ENCODE measurements around the gene NTM.
"Not testable (repeated sequence)": the region's sequence is repeated elsewhere in the genome, so short reads cannot be mapped to it uniquely, and the experiment has no call there.

Gene NTM

GRCh38 chr11:132062031-132062430, 691.6 kb downstream of the NTM start:
- Mint-ChIP-seq H3K27me3 (ENCODE audit: low read depth) (no peaks in the 10 kb centered on the region), H3K27ac (no peak overlapping the region), H3K4me3 (no peak overlapping the region), H3K4me1 (ENCODE audit: low read depth) (no peaks in the 10 kb centered on the region), H3K9me3 (peaks cover 3% of the 10 kb centered on the region), H3K36me3 (ENCODE audit: low read depth) (no peaks in the 10 kb centered on the region)
- no peak for DNase-seq (ENCODE audit: low spot score)

DNA sequence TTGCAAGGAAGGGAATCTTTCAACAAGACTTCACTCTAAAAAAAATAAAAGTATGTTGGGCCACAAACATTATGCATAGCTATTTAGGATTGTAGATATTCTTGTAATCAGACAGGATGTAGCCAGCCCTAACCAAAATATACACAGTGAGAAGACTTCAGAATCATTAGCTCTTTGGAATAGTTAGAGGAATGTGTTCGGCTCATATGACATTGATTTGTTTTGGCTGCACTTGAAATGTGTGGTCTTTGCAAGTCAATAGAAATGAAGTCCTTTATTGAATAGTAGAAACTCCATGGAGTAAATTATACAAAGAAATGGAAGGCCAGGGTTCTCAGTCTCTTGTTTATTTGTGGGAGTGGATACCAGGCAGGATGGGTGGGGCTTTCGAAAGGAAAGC, 692.1 kb downstream of the NTM start:
- Mint-ChIP-seq H3K4me3 (no peak overlapping the region), H3K36me3 (ENCODE audit: low read depth) (no peaks in the 10 kb centered on the region), H3K27ac (no peak overlapping the region), H3K9me3 (peaks cover 3% of the 10 kb centered on the region), H3K4me1 (ENCODE audit: low read depth) (no peaks in the 10 kb centered on the region), H3K27me3 (ENCODE audit: low read depth) (no peaks in the 10 kb centered on the region)
- no peak for DNase-seq (ENCODE audit: low spot score)

GRCh38 chr11:132064987-132065620, 694.7 kb downstream of the NTM start:
- Mint-ChIP-seq H3K36me3 (ENCODE audit: low read depth) (no peaks in the 10 kb centered on the region), H3K27me3 (ENCODE audit: low read depth) (no peaks in the 10 kb centered on the region), H3K4me3 (no peak overlapping the region), H3K27ac (no peak overlapping the region), H3K9me3 (peaks cover 12% of the 10 kb centered on the region), H3K4me1 (ENCODE audit: low read depth) (no peaks in the 10 kb centered on the region)
- DNase-seq (ENCODE audit: low spot score) = no peak

GRCh38 chr11:132068556-132068955, 698.1 kb downstream of the NTM start:
- H3K4me3 Mint-ChIP-seq = no peak overlapping the region
- no peaks in the 10 kb centered on the region for H3K27me3 Mint-ChIP-seq (ENCODE audit: low read depth)
- no peaks in the 10 kb centered on the region for H3K36me3 Mint-ChIP-seq (ENCODE audit: low read depth)
- H3K27ac Mint-ChIP-seq = no peak overlapping the region
- DNase-seq (ENCODE audit: low spot score) = no peak
- peaks cover 28% of the 10 kb centered on the region for H3K9me3 Mint-ChIP-seq
- no peaks in the 10 kb centered on the region for H3K4me1 Mint-ChIP-seq (ENCODE audit: low read depth)

DNA sequence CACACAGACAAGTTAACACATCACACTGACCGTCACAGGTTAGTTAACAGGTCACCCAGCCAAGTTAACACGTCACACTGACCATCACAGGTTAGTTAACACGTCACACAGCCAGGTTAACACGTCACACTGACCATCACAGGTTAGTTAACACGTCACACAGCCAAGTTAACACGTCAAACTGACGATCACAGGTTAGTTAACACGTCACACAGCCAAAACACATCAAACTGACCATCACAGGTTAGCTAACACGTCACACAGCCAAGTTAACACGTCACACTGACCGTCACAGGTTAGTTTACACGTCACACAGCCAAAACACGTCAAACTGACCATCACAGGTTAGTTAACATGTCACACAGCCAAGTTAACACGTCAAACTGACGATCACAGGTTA, 699.2 kb downstream of the NTM start:
- not testable (repeated sequence) for H3K36me3 Mint-ChIP-seq (ENCODE audit: low read depth); H3K27ac Mint-ChIP-seq; H3K4me3 Mint-ChIP-seq; H3K27me3 Mint-ChIP-seq (ENCODE audit: low read depth); H3K4me1 Mint-ChIP-seq (ENCODE audit: low read depth); DNase-seq (ENCODE audit: low spot score)
- H3K9me3 Mint-ChIP-seq = peaks cover 28% of the 10 kb centered on the region

DNA sequence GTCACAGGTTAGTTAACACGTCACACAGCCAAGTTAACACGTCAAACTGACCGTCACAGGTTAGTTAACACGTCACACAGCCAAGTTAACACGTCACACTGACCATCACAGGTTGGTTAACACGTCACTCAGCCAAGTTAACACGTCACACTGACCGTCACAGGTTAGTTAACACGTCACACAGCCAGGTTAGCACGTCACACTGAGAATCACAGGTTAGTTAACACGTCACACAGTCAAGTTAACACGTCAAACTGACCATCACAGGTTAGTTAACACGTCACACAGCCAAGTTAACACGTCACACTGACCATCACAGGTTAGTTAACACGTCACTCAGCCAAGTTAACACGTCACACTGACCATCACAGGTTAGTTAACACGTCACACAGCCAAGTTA, 700.5 kb downstream of the NTM start:
- H3K36me3 Mint-ChIP-seq (ENCODE audit: low read depth); DNase-seq (ENCODE audit: low spot score); H3K4me1 Mint-ChIP-seq (ENCODE audit: low read depth); H3K27me3 Mint-ChIP-seq (ENCODE audit: low read depth); H3K27ac Mint-ChIP-seq; H3K4me3 Mint-ChIP-seq: not testable (repeated sequence)
- H3K9me3 Mint-ChIP-seq = peaks cover 28% of the 10 kb centered on the region

- Mint-ChIP-seq H3K36me3 (ENCODE audit: low read depth) (no peaks in the 10 kb centered on the region), H3K4me1 (ENCODE audit: low read depth) (no peaks in the 10 kb centered on the region), H3K9me3 (peaks cover 25% of the 10 kb centered on the region), H3K27me3 (ENCODE audit: low read depth) (no peaks in the 10 kb centered on the region), H3K4me3 (no peak overlapping the region), H3K27ac (no peak overlapping the region)
- no peak for DNase-seq (ENCODE audit: low spot score)
Observed at GRCh38 chr11:132072044-132072857, 701.8 kb downstream of the NTM start.

DNA sequence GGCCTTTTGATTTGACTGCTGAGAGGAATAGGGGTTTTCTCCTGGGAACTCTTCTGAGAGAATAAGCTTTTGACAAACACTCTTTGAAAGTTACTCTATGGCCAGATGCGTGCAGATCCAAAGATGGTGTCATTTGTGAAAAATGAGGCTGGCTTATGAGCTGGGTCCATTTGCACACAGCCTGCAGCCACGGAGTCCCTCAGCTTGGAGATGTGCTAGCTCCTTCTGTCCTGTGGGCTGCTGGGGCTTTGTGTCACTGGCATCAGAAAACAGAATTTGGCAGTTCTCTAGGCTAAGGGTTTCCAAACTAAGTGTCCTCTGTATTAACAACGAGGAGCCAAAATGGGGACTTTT, 702.4 kb downstream of the NTM start:
- no peak overlapping the region for H3K27ac Mint-ChIP-seq
- H3K4me1 Mint-ChIP-seq (ENCODE audit: low read depth) = no peaks in the 10 kb centered on the region
- peaks cover 23% of the 10 kb centered on the region for H3K9me3 Mint-ChIP-seq
- H3K27me3 Mint-ChIP-seq (ENCODE audit: low read depth) = no peaks in the 10 kb centered on the region
- H3K4me3 Mint-ChIP-seq = no peak overlapping the region
- no peaks in the 10 kb centered on the region for H3K36me3 Mint-ChIP-seq (ENCODE audit: low read depth)
- no peak for DNase-seq (ENCODE audit: low spot score)

GRCh38 chr11:132073787-132074186, 703.4 kb downstream of the NTM start:
- Mint-ChIP-seq H3K36me3 (ENCODE audit: low read depth) (no peaks in the 10 kb centered on the region), H3K9me3 (peaks cover 16% of the 10 kb centered on the region), H3K4me3 (no peak overlapping the region), H3K27me3 (ENCODE audit: low read depth) (no peaks in the 10 kb centered on the region), H3K4me1 (ENCODE audit: low read depth) (no peaks in the 10 kb centered on the region), H3K27ac (no peak overlapping the region)
- DNase-seq (ENCODE audit: low spot score) = no peak

DNA sequence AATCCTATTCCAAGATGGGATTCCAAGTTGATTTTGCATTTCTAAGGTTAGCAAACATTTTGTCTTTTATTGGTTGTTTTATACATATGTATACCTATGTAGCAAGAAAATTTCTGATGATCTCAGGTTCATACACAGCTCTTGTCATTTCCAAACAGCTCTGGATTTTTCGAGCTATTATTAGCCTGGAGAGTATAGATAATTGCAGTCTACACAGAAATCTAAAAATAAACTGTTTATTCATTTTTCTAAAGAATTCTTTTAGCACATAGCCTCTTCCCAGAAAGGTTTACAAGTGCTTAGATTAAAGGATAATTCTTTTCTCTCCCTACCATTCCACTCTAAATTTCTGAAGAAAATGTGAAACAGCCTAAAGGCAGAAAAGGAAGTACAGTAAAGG, 705.0 kb downstream of the NTM start:
- peaks cover 16% of the 10 kb centered on the region for H3K9me3 Mint-ChIP-seq

GRCh38 chr11:132077416-132077815, 707.0 kb downstream of the NTM start:
- H3K9me3 Mint-ChIP-seq = peaks cover 9% of the 10 kb centered on the region
- H3K36me3 Mint-ChIP-seq (ENCODE audit: low read depth) = no peaks in the 10 kb centered on the region
- H3K27ac Mint-ChIP-seq = no peak overlapping the region
- H3K4me1 Mint-ChIP-seq (ENCODE audit: low read depth) = no peaks in the 10 kb centered on the region
- H3K27me3 Mint-ChIP-seq (ENCODE audit: low read depth) = no peaks in the 10 kb centered on the region
- no peak for DNase-seq (ENCODE audit: low spot score)
- H3K4me3 Mint-ChIP-seq = no peak overlapping the region

More for the DNA sequence above, 705.0 kb downstream of the NTM start:
- Mint-ChIP-seq H3K36me3 (ENCODE audit: low read depth) (no peaks in the 10 kb centered on the region), H3K27me3 (ENCODE audit: low read depth) (no peaks in the 10 kb centered on the region), H3K27ac (no peak overlapping the region), H3K4me3 (no peak overlapping the region), H3K4me1 (ENCODE audit: low read depth) (no peaks in the 10 kb centered on the region)
- DNase-seq (ENCODE audit: low spot score) = no peak

- no peak for DNase-seq (ENCODE audit: low spot score)
- Mint-ChIP-seq H3K4me3 (no peak overlapping the region), H3K27me3 (ENCODE audit: low read depth) (no peaks in the 10 kb centered on the region), H3K36me3 (ENCODE audit: low read depth) (no peaks in the 10 kb centered on the region), H3K4me1 (ENCODE audit: low read depth) (no peaks in the 10 kb centered on the region), H3K27ac (no peak overlapping the region), H3K9me3 (peaks cover 8% of the 10 kb centered on the region)
Observed at GRCh38 chr11:132078264-132079076, 708.1 kb downstream of the NTM start.

DNA sequence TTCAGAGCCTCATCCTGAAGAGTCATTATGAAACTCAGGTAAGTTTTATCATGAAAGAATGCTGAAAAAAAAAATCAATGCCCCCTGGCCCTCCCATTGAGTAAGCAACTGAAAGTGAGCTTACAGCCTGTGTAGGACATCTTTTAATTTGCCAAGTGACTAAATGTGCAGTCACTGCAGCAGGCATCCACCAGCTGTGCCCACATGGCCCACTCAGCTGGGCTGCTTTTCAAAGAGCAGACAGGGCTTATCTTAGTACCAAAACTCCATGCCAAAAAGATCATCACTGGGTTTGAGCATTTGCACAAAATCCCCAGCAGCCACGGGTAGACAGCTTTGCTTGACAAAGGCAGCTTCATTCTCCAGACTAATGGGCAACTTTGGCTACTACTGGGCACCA, 709.7 kb downstream of the NTM start:
- no peak overlapping the region for H3K4me3 Mint-ChIP-seq
- no peak for DNase-seq (ENCODE audit: low spot score)
- peaks cover 14% of the 10 kb centered on the region for H3K9me3 Mint-ChIP-seq
- no peak overlapping the region for H3K27ac Mint-ChIP-seq
- H3K4me1 Mint-ChIP-seq (ENCODE audit: low read depth) = no peaks in the 10 kb centered on the region
- no peaks in the 10 kb centered on the region for H3K36me3 Mint-ChIP-seq (ENCODE audit: low read depth)
- no peaks in the 10 kb centered on the region for H3K27me3 Mint-ChIP-seq (ENCODE audit: low read depth)

- Mint-ChIP-seq H3K27me3 (ENCODE audit: low read depth) (no peaks in the 10 kb centered on the region), H3K9me3 (peaks cover 20% of the 10 kb centered on the region), H3K36me3 (ENCODE audit: low read depth) (no peaks in the 10 kb centered on the region), H3K4me3 (no peak overlapping the region), H3K27ac (no peak overlapping the region), H3K4me1 (ENCODE audit: low read depth) (no peaks in the 10 kb centered on the region)
- no peak for DNase-seq (ENCODE audit: low spot score)
Observed at GRCh38 chr11:132082566-132082965, 712.2 kb downstream of the NTM start.

All from T-helper 2 cell treated with Interferon-gamma antibody and Interleukin-4, amounts not matched to agents 5 μg/mL and 100 μg/mL, for 36 hours (primary cell).